NCI-H510A (cell line): Measurements from ENCODE around the gene VDAC1.
"Not testable (repeated sequence)": the region's sequence is repeated elsewhere in the genome, so short reads cannot be mapped to it uniquely, and the experiment has no call there.

Source experiments
- DNase-seq: peaks from one replicate; lab custom pipeline; 2025; lab: John Stamatoyannopoulos, UW

The VDAC1 gene

GRCh38 chr5:133967698-133968203, 37.0 kb downstream of the VDAC1 start:
- DNase-seq: no peak

- DNase-seq: no peak
These were observed 37.7 kb downstream of the VDAC1 start for GRCh38 chr5:133967124-133967523.

- DNase-seq: no peak
These were observed 38.7 kb downstream of the VDAC1 start for GRCh38 chr5:133966090-133966489.

GRCh38 chr5:133963493-133964128, 41.2 kb downstream of the VDAC1 start:
- DNase-seq: no peak

GRCh38 chr5:133962801-133963476, 41.8 kb downstream of the VDAC1 start:
- DNase-seq: no peak

- no peak for DNase-seq
These were observed 42.6 kb downstream of the VDAC1 start for GRCh38 chr5:133962131-133962530.

- DNase-seq: no peak
These were observed 45.1 kb downstream of the VDAC1 start for GRCh38 chr5:133959643-133960042.

- no peak for DNase-seq
These were observed 47.2 kb downstream of the VDAC1 start for GRCh38 chr5:133957591-133957990.

GRCh38 chr5:133957080-133957479, 47.7 kb downstream of the VDAC1 start:
- no peak for DNase-seq

GRCh38 chr5:133956196-133956595, 48.6 kb downstream of the VDAC1 start:
- not testable (repeated sequence) for DNase-seq

GRCh38 chr5:133953568-133954145, 51.1 kb downstream of the VDAC1 start:
- DNase-seq: no peak

- DNase-seq: no peak
These were observed 51.8 kb downstream of the VDAC1 start for GRCh38 chr5:133952729-133953567.

- DNase-seq: no peak
These were observed 53.8 kb downstream of the VDAC1 start for GRCh38 chr5:133950821-133951612.

GRCh38 chr5:133948721-133949120, 56.1 kb downstream of the VDAC1 start:
- DNase-seq: no peak

- DNase-seq: no peak
These were observed 57.3 kb downstream of the VDAC1 start for GRCh38 chr5:133947431-133947841.

- DNase-seq: no peak
These were observed 59.2 kb downstream of the VDAC1 start for GRCh38 chr5:133945568-133945967.

GRCh38 chr5:133944263-133945185, 60.3 kb downstream of the VDAC1 start:
- DNase-seq: no peak

GRCh38 chr5:133943475-133943817, 61.3 kb downstream of the VDAC1 start:
- no peak for DNase-seq

GRCh38 chr5:133942614-133943474, 61.9 kb downstream of the VDAC1 start:
- no peak for DNase-seq
